ENCODE data around the gene IREB2.
"Not testable (repeated sequence)": the region's sequence is repeated elsewhere in the genome, so short reads cannot be mapped to it uniquely, and the experiment has no call there.

IREB2 gene

DNA sequence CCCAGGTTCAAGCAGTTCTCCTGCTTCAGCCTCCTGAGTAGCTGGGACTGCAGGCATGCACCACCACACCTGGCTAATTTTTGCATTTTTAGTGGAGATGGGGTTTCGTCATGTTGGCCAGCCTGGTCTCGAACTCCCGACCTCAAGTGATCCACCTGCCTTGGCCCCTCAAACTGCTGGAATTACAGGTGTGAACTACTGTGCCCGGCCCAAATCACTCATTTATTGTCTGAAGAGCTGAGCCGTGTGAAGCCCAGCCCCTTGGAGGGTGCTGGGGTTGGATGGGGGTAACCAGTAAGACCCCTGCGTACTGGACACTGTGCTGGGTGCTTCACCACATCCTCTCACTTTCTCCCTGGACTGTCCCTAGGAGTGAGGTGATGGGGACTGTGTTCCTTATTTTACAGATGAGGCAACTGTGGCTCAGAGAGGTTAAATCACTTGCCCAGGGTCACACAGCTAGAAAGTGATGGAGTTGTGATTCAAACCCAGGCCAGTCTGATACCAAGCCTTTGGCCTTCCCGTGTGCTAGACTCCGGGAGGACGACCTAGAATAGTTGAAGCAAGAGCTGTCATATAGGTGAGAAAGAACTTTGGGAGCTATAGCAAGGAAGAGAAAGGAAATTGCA is 41.7 kb upstream of the IREB2 start:
- H2AFZ ChIP-seq (ENCODE audit: low read length, unreplicated experiment): no peak overlapping the region

DNA sequence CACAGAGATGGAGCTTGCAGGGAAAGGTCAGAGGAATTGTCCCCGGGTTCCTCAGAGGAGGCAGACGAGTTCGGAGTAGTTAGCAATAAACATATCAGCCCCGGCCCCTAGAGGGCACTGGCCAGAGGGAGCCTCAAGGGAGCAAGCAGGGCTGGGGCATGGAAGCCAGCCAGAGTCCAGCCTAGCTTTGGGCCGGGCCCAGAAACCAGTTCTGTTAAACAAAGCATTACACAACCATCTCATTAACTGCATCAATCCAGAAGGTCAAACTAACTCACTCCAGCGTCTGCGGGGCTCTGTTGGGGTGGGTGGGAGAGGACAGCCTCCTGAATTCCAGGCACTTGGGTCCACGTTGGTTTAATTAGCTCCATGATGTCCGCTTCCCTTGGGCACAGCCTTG is 41.0 kb upstream of the IREB2 start:
- Histone ChIP-seq H3K4me3 (ENCODE audit: low read depth, low read length) (no peak overlapping the region), H3K27me3 (ENCODE audit: insufficient read depth, low read length) (peaks cover 26% of the 10 kb centered on the region), H3K27ac (ENCODE audit: low read depth, low read length) (no peak overlapping the region), H3K4me1 (ENCODE audit: control insufficient read depth, insufficient read depth, low read length, unreplicated experiment) (no peaks in the 10 kb centered on the region), H3K36me3 (ENCODE audit: insufficient read depth, low read length) (no peaks in the 10 kb centered on the region), H3K79me2 (ENCODE audit: control insufficient read depth, insufficient read depth, low read length, unreplicated experiment) (no peaks in the 10 kb centered on the region), H2AFZ (ENCODE audit: low read length, unreplicated experiment) (no peak overlapping the region)

More for the DNA sequence above, 41.7 kb upstream of the IREB2 start:
- H3K4me1 ChIP-seq (ENCODE audit: control insufficient read depth, insufficient read depth, low read length, unreplicated experiment): no peaks in the 10 kb centered on the region
- H3K27ac ChIP-seq (ENCODE audit: low read depth, low read length): no peak overlapping the region
- H3K79me2 ChIP-seq (ENCODE audit: control insufficient read depth, insufficient read depth, low read length, unreplicated experiment): no peaks in the 10 kb centered on the region
- H3K4me3 ChIP-seq (ENCODE audit: low read depth, low read length): no peak overlapping the region
- H3K36me3 ChIP-seq (ENCODE audit: insufficient read depth, low read length): no peaks in the 10 kb centered on the region
- H3K27me3 ChIP-seq (ENCODE audit: insufficient read depth, low read length): peaks cover 30% of the 10 kb centered on the region

DNA sequence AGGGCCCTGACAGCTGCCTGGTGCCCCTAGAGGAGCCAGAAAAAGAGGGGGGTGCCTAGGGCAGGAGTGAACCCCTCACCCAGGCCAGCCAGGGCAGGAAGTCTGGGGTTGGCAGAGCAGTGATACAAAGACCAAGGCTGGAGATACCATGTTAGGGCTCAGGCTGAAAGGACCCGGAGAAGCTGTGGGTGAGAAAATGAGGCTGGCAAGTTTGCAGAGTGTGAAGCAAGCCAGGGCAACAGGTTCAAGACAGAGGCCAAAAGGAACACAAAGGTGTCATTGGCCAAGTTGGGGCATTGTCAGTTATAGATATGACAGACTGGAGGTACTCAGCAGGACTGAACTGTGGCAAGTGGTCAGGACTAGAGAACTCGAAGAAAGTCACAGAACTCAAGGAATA is 40.6 kb upstream of the IREB2 start:
- no peak overlapping the region for H3K27ac ChIP-seq (ENCODE audit: low read depth, low read length)
- no peaks in the 10 kb centered on the region for H3K4me1 ChIP-seq (ENCODE audit: control insufficient read depth, insufficient read depth, low read length, unreplicated experiment)
- H3K36me3 ChIP-seq (ENCODE audit: insufficient read depth, low read length): no peaks in the 10 kb centered on the region
- H3K4me3 ChIP-seq (ENCODE audit: low read depth, low read length): no peak overlapping the region
- H3K79me2 ChIP-seq (ENCODE audit: control insufficient read depth, insufficient read depth, low read length, unreplicated experiment): no peaks in the 10 kb centered on the region
- H2AFZ ChIP-seq (ENCODE audit: low read length, unreplicated experiment): no peak overlapping the region
- H3K27me3 ChIP-seq (ENCODE audit: insufficient read depth, low read length): peaks cover 25% of the 10 kb centered on the region

DNA sequence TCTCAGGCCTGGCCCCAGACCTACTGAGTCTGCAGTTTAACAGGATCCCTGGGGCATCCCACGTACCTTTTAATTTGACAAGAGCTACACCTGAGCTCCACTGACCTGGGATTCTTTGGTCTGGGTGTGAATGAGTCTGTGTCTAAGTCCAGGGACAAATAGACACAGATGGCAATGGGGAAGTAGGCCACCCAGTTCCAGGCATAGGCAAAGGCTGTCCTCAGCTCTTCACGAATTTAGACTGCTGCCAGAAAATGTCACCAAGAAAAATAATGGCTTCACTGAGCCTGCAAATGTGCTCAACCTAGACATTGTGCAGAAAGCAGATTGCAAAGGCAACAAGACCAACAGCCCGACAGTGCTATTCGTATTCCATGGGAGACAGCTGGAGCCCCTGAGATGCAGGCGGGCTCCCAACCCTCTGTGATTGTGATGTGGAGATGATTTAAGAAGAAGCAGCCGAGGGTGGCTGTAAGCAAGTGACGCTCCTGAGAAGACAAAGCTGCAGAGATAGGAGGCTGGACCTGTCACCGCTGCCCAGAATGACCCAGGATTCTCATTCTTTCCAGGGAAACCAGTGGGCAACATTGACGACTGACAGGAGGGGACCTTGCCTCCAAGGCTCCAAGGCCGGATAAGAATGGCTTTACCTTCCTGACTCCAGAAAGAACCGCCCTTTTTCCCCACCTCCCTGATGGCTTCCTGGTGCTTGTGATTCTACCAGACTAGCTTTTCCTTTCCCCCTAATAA is 39.8 kb upstream of the IREB2 start:
- Histone ChIP-seq H3K27ac (ENCODE audit: low read depth, low read length) (no peak overlapping the region), H3K27me3 (ENCODE audit: insufficient read depth, low read length) (peaks cover 23% of the 10 kb centered on the region; the same call in 1 of the 2 replicates), H3K79me2 (ENCODE audit: control insufficient read depth, insufficient read depth, low read length, unreplicated experiment) (no peaks in the 10 kb centered on the region), H3K36me3 (ENCODE audit: insufficient read depth, low read length) (no peaks in the 10 kb centered on the region), H3K4me3 (ENCODE audit: low read depth, low read length) (no peak overlapping the region), H2AFZ (ENCODE audit: low read length, unreplicated experiment) (no peak overlapping the region), H3K4me1 (ENCODE audit: control insufficient read depth, insufficient read depth, low read length, unreplicated experiment) (no peaks in the 10 kb centered on the region)

DNA sequence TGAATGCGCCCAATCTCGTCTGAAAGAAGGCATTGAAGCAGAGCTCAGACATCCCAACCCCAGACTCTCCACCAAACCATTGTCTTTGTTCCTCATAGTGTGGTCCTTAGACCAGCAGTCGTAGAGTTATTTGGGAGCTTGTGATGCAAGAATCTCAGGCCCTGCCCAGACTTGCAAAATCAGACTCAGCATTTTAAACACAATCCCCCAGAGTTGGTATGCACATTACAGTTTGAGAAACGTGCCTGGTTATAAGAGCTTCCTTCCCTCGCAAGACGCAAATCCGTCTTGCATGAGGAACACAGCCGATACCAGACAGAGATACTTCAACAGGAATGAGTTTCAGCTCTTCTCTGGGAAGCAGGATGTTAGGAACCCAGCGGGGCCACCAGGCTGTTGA is 38.9 kb upstream of the IREB2 start:
- Histone ChIP-seq H3K27ac (ENCODE audit: low read depth, low read length) (no peak overlapping the region), H3K4me3 (ENCODE audit: low read depth, low read length) (no peak overlapping the region), H3K4me1 (ENCODE audit: control insufficient read depth, insufficient read depth, low read length, unreplicated experiment) (no peaks in the 10 kb centered on the region), H3K79me2 (ENCODE audit: control insufficient read depth, insufficient read depth, low read length, unreplicated experiment) (no peaks in the 10 kb centered on the region), H2AFZ (ENCODE audit: low read length, unreplicated experiment) (no peak overlapping the region), H3K36me3 (ENCODE audit: insufficient read depth, low read length) (no peaks in the 10 kb centered on the region), H3K27me3 (ENCODE audit: insufficient read depth, low read length) (peaks cover 17% of the 10 kb centered on the region; the same call in 1 of the 2 replicates)

DNA sequence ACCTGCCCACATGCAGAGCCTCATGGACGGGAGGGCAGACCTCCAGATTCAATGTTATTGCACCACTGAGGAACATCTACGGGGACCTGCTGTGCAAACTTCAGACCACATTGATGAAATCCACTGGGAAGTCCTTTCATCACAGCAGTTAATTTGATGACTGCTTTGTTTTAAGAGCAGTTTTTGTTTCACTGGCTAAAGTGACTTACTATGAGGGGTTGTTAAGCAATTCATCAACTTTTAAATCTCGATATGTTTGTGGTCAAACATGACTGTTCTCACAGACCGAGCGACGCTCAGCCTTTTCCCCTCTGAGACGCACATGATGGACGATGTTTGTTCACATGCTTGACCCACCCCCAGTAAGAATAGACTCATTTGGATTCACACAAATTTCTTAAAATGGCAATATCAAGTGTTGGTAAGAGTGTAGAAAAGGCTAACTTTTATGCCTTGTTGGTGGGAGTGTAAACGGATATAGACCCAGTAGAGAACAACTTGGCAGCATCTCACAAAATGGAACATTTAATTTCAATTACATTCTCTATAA is 35.9 kb upstream of the IREB2 start:
- Histone ChIP-seq H3K27ac (ENCODE audit: low read depth, low read length) (no peak overlapping the region), H2AFZ (ENCODE audit: low read length, unreplicated experiment) (no peak overlapping the region), H3K4me3 (ENCODE audit: low read depth, low read length) (no peak overlapping the region), H3K4me1 (ENCODE audit: control insufficient read depth, insufficient read depth, low read length, unreplicated experiment) (no peaks in the 10 kb centered on the region), H3K27me3 (ENCODE audit: insufficient read depth, low read length) (0 out of 2 replicates have a peak, but pooled peaks cover 5% of the 10 kb centered on the region), H3K79me2 (ENCODE audit: control insufficient read depth, insufficient read depth, low read length, unreplicated experiment) (no peaks in the 10 kb centered on the region), H3K36me3 (ENCODE audit: insufficient read depth, low read length) (no peaks in the 10 kb centered on the region)

DNA sequence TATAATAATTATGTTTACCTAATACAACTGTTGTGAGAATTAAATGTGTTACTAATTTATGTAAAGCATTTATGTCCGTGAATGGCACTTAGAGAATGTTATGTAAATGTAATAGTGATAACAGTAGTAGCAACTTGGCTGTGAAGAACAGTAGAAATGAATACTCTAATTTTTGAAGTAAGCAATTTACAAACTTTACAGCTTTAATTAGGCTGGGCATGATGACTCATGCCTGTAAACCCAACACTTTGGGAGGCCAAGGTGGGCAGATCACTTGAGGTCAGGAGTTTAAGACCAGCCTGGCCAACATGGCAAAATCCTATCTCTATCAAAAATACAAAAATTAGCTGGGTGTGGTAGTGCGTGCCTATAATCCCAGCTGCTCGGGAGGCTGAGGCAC is 33.9 kb upstream of the IREB2 start:
- Histone ChIP-seq H2AFZ (ENCODE audit: low read length, unreplicated experiment) (no peak overlapping the region), H3K4me3 (ENCODE audit: low read depth, low read length) (no peak overlapping the region), H3K36me3 (ENCODE audit: insufficient read depth, low read length) (no peaks in the 10 kb centered on the region), H3K27me3 (ENCODE audit: insufficient read depth, low read length) (peaks cover 2% of the 10 kb centered on the region; the same call in 1 of the 2 replicates), H3K79me2 (ENCODE audit: control insufficient read depth, insufficient read depth, low read length, unreplicated experiment) (no peaks in the 10 kb centered on the region), H3K27ac (ENCODE audit: low read depth, low read length) (no peak overlapping the region), H3K4me1 (ENCODE audit: control insufficient read depth, insufficient read depth, low read length, unreplicated experiment) (no peaks in the 10 kb centered on the region)

DNA sequence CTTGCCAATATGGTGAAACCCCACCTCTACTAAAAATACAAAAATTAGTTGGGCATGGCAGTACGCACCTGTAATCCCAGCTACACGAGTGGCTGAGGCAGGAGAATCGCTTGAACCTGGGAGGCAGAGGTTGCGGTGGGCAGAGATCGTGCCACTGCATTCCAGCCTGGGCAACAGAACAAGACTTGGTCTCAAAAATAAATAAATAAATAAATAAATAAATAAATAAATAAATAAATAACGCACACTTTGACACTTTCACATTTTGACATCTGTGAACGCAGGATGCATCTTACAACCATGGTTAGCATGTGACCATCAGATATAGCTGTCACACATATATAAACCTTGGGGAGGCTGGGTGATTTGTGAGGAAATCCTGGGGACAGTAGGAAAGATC is 33.2 kb upstream of the IREB2 start:
- H3K36me3 ChIP-seq (ENCODE audit: insufficient read depth, low read length); H3K4me1 ChIP-seq (ENCODE audit: control insufficient read depth, insufficient read depth, low read length, unreplicated experiment); H3K27ac ChIP-seq (ENCODE audit: low read depth, low read length); H3K79me2 ChIP-seq (ENCODE audit: control insufficient read depth, insufficient read depth, low read length, unreplicated experiment); H3K4me3 ChIP-seq (ENCODE audit: low read depth, low read length); H2AFZ ChIP-seq (ENCODE audit: low read length, unreplicated experiment); H3K27me3 ChIP-seq (ENCODE audit: insufficient read depth, low read length): not testable (repeated sequence)

DNA sequence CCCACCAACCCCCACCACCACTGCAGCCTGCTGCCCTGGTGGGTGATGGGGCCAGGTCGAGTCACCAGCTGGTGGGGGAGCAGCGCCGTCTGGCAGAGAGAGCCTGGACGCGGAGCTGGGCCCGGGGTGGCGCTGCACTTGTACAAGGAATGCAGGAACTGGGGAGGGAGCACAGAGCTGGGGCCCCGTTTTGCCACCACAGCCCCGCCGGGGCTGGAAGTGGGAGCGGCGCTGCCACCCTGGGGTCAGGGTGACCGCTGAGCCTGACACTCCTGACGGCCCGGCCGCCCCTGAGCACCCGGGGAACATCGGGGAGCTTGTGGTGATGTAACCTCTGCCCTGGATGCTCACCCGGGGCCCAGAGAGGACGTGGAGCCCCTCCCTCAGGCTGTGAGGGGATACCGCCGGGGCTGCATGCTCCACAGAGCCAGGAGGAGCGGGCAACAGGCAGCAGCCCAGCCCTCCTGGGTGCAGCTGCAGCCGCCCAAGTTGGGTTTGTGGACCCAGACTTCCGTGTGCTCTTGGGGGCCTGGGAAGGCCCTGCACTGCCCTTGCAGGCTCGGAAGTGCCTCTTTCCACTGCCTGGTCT is 32.6 kb upstream of the IREB2 start:
- H3K79me2 ChIP-seq (ENCODE audit: control insufficient read depth, insufficient read depth, low read length, unreplicated experiment): no peaks in the 10 kb centered on the region
- H2AFZ ChIP-seq (ENCODE audit: low read length, unreplicated experiment): no peak overlapping the region
- no peak overlapping the region for H3K4me3 ChIP-seq (ENCODE audit: low read depth, low read length)
- no peaks in the 10 kb centered on the region; the same call in 1 of the 2 replicates for H3K27me3 ChIP-seq (ENCODE audit: insufficient read depth, low read length)
- no peaks in the 10 kb centered on the region for H3K4me1 ChIP-seq (ENCODE audit: control insufficient read depth, insufficient read depth, low read length, unreplicated experiment)
- H3K36me3 ChIP-seq (ENCODE audit: insufficient read depth, low read length): no peaks in the 10 kb centered on the region
- no peak overlapping the region for H3K27ac ChIP-seq (ENCODE audit: low read depth, low read length)

DNA sequence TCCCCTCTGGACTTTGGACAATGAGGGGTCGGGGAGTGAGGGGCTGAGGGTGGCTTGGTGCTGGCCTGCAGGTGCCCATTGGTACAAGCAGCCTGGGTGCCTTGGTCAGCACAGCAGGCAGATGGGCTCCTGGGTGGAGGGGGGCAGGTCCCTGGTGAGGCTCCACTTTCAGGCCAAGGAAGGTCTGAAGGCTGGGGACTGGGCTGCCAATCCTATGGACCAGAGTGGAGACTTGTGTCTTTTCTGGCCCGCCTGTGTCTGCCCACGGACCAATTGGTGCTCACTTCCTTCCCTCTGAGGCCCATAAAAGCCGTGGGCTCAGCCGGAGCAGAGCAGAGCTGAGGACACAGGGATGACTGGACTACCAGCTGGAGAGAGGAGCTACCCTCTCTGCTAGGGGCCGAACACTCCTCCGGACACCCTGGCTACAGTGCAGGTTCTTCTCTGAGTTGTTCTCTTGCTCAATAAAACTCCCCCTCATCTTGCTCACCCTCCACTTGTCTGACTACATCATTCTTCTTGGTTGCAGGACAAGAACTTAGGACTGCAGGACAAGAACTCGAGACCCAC is 31.9 kb upstream of the IREB2 start:
- H3K79me2 ChIP-seq (ENCODE audit: control insufficient read depth, insufficient read depth, low read length, unreplicated experiment): no peaks in the 10 kb centered on the region
- no peak overlapping the region for H2AFZ ChIP-seq (ENCODE audit: low read length, unreplicated experiment)
- H3K27me3 ChIP-seq (ENCODE audit: insufficient read depth, low read length): peaks cover 2% of the 10 kb centered on the region; the same call in 1 of the 2 replicates
- H3K4me1 ChIP-seq (ENCODE audit: control insufficient read depth, insufficient read depth, low read length, unreplicated experiment): peaks cover 2% of the 10 kb centered on the region
- no peaks in the 10 kb centered on the region for H3K36me3 ChIP-seq (ENCODE audit: insufficient read depth, low read length)
- no peak overlapping the region for H3K4me3 ChIP-seq (ENCODE audit: low read depth, low read length)
- no peak overlapping the region for H3K27ac ChIP-seq (ENCODE audit: low read depth, low read length)
